Neural cell (in vitro differentiated cells): ENCODE measurements around the gene CEBPA. TPM values are rescaled to one million over a fixed set of nuclear protein-coding genes. Genes with fewer than 3 reads are reported as not detected.

Source experiments
- H2AFZ ChIP-seq: fragments of 200-600, 300-800 bp; sonication (generic), shearing (Covaris generic); 2 replicates; pipeline ENCODE4 v1.6.0; 2014; ENCODE audit warnings: low read depth, mild to moderate bottlenecking, antibody characterized with exemption, low read length, moderate library complexity
- H3F3A ChIP-seq: fragments of 200-600 bp; shearing (Covaris generic); 2 replicates; pipeline ENCODE4 v1.6.1; 2016; ENCODE audit warnings: mild to moderate bottlenecking, moderate library complexity, mixed read lengths, antibody characterized with exemption, low read length; ENCODE audit not compliant: insufficient read depth, poor library complexity, severe bottlenecking
- H3K27ac ChIP-seq: fragments of 200-600, 300-800 bp; sonication (generic), shearing (Covaris generic); 2 replicates; pipeline ENCODE4 v1.5.1; 2014; ENCODE audit warnings: mild to moderate bottlenecking, low read length, moderate library complexity
- H3K27me3 ChIP-seq: fragments of 300-800, 200-600 bp; sonication (generic), shearing (Covaris generic); 2 replicates; pipeline ENCODE4 v1.6.0; 2014; ENCODE audit warnings: mild to moderate bottlenecking, low read depth, low read length, moderate library complexity; ENCODE audit not compliant: insufficient read depth
- H3K36me3 ChIP-seq: fragments of 300-800, 200-600 bp; sonication (generic), shearing (Covaris generic); 2 replicates; pipeline ENCODE4 v1.5.1; 2014; ENCODE audit warnings: mild to moderate bottlenecking, antibody characterized with exemption, low read length, moderate library complexity; ENCODE audit not compliant: insufficient read depth
- H3K4me2 ChIP-seq: fragments of 300-800, 200-600 bp; sonication (generic), shearing (Covaris generic); 2 replicates; pipeline ENCODE4 v1.6.0; 2014; ENCODE audit warnings: mild to moderate bottlenecking, low read length
- H3K4me3 ChIP-seq: fragments of 300-800, 200-600 bp; sonication (generic), shearing (Covaris generic); 2 replicates; pipeline ENCODE4 v1.5.1; 2014; ENCODE audit warnings: mild to moderate bottlenecking, low read length, moderate library complexity
- H3K79me2 ChIP-seq: fragments of 200-600 bp; shearing (Covaris generic); replicated peaks from 2 replicates; pipeline ENCODE4 v1.6.0; 2014; ENCODE audit warnings: mild to moderate bottlenecking, low read length, moderate library complexity; ENCODE audit not compliant: insufficient read depth
- H3K9ac ChIP-seq: fragments of 300-800, 200-600 bp; sonication (generic), shearing (Covaris generic); 2 replicates; pipeline ENCODE4 v1.6.1; 2016; ENCODE audit warnings: mild to moderate bottlenecking, low read length, mixed read lengths
- H3K9me2 ChIP-seq: fragments of 200-600 bp; shearing (Covaris generic); 2 replicates; pipeline ENCODE4 v1.6.1; 2016; ENCODE audit warnings: mild to moderate bottlenecking, low read length, mixed read lengths; ENCODE audit not compliant: insufficient read depth
- H3K9me3 ChIP-seq: fragments of 200-600, 300-800 bp; sonication (generic), shearing (Covaris generic); 2 replicates; pipeline ENCODE4 v1.6.1; 2016; ENCODE audit warnings: mild to moderate bottlenecking, mixed run types, low read length, moderate library complexity, mixed read lengths
- H4K20me1 ChIP-seq: fragments of 200-600 bp; shearing (Covaris generic); 2 replicates; pipeline ENCODE4 v1.6.1; 2016; ENCODE audit warnings: mild to moderate bottlenecking, mixed run types; ENCODE audit not compliant: insufficient read depth
- CTCF ChIP-seq: fragments of 450-650 bp; IDR thresholded peaks from 2 replicates; pipeline ENCODE4 v1.5.1; 2014; ENCODE audit warnings: antibody characterized with exemption, mild to moderate bottlenecking, moderate library complexity; ENCODE audit not compliant: poor library complexity, severe bottlenecking
- EP300 ChIP-seq: fragments of 450-650 bp; conservative IDR thresholded peaks from 2 replicates; pipeline ENCODE4 v1.6.1; 2014; ENCODE audit warnings: antibody characterized with exemption, mild to moderate bottlenecking, moderate library complexity; ENCODE audit not compliant: poor library complexity, severe bottlenecking
- EZH2 ChIP-seq: fragments of 200-600, 300-800 bp; shearing (Covaris generic), sonication (generic); IDR thresholded peaks from 2 replicates; pipeline ENCODE4 v1.6.1; 2014; ENCODE audit warnings: antibody characterized with exemption, low read length, borderline replicate concordance, mild to moderate bottlenecking; ENCODE audit not compliant: insufficient read depth, poor library complexity, severe bottlenecking
- MXI1 ChIP-seq: fragments of 450-650 bp; conservative IDR thresholded peaks from 2 replicates; pipeline ENCODE4 v1.6.1; 2014; ENCODE audit warnings: antibody characterized with exemption, mild to moderate bottlenecking; ENCODE audit not compliant: poor library complexity, severe bottlenecking
- POLR2AphosphoS5 ChIP-seq: IDR thresholded peaks from 2 replicates; pipeline ENCODE4 v1.6.1; 2012
- RAD21 ChIP-seq: fragments of 450-650 bp; conservative IDR thresholded peaks from 2 replicates; pipeline ENCODE4 v1.6.1; 2014; ENCODE audit warnings: antibody characterized with exemption, mild to moderate bottlenecking, moderate library complexity
- REST ChIP-seq: IDR thresholded peaks from 2 replicates; pipeline ENCODE4 v1.6.1; 2012; ENCODE audit warnings: borderline replicate concordance
- SMC3 ChIP-seq: fragments of 450-650 bp; conservative IDR thresholded peaks from 2 replicates; pipeline ENCODE4 v1.6.1; 2014; ENCODE audit warnings: antibody characterized with exemption, mild to moderate bottlenecking, moderate library complexity; ENCODE audit not compliant: poor library complexity
- TAF1 ChIP-seq: IDR thresholded peaks from 2 replicates; pipeline ENCODE4 v1.6.1; 2012; ENCODE audit warnings: low read depth
- polyA plus RNA-seq: library from polyadenylated mRNA; depleted of rRNA; stranded (reverse); fragments of >200 nt; gene quantifications from 2 replicates; pipeline ENCODE4 v1.2.3, GENCODE V29; 2014

The CEBPA gene
- polyA plus RNA-seq, 1 donor from 2014 or later: 2.6 TPM

- Histone ChIP-seq H4K20me1 (no peaks in the 10 kb centered on the region), H3K9ac (no peak overlapping the region), H3K27me3 (no peaks in the 10 kb centered on the region), H2AFZ (no peak overlapping the region), H3K4me3 (no peak overlapping the region), H3K79me2 (no peaks in the 10 kb centered on the region), H3K27ac (no peak overlapping the region), H3K9me3 (no peaks in the 10 kb centered on the region), H3K36me3 (no peaks in the 10 kb centered on the region), H3K9me2 (no peaks in the 10 kb centered on the region), H3K4me2 (no peak overlapping the region), H3F3A (no peaks in the 10 kb centered on the region)
- no peak for TF ChIP-seq SMC3
- no peak for TF ChIP-seq MXI1
- TF ChIP-seq REST: no peak
- no peak for TF ChIP-seq EP300
- TF ChIP-seq TAF1: no peak
- TF ChIP-seq RAD21: no peak
- no peak for TF ChIP-seq POLR2AphosphoS5
Observed at GRCh38 chr19:33271246-33272021, 30.9 kb downstream of the CEBPA start.

GRCh38 chr19:33270769-33271168 lies 31.6 kb downstream of the CEBPA start:
- H3K9me2 ChIP-seq: no peaks in the 10 kb centered on the region
- TF ChIP-seq CTCF (no peak), TAF1 (no peak), EZH2 (no peak), EP300 (no peak), RAD21 (no peak), REST (no peak), POLR2AphosphoS5 (no peak), MXI1 (no peak), SMC3 (no peak)
- no peak overlapping the region for H2AFZ ChIP-seq
- H3K27me3 ChIP-seq: no peaks in the 10 kb centered on the region
- H4K20me1 ChIP-seq: no peaks in the 10 kb centered on the region
- no peaks in the 10 kb centered on the region for H3K79me2 ChIP-seq
- no peaks in the 10 kb centered on the region for H3F3A ChIP-seq
- no peak overlapping the region for H3K27ac ChIP-seq
- no peaks in the 10 kb centered on the region for H3K9me3 ChIP-seq
- no peak overlapping the region for H3K4me3 ChIP-seq
- no peaks in the 10 kb centered on the region for H3K36me3 ChIP-seq
- no peak overlapping the region for H3K4me2 ChIP-seq
- H3K9ac ChIP-seq: no peak overlapping the region
